Activated T-helper 17 cell treated with anti-CD3 and anti-CD28 coated beads, Interleukin-2, amount 50 U/mL, for 72 hours (primary cell): ENCODE data around the gene NHEJ1. TPM values are rescaled to one million over a fixed set of nuclear protein-coding genes. Genes with fewer than 3 reads are reported as not detected.
A peak's percentile ranks its signal among the peaks of the same experiment; 100 is the strongest.

ENCODE experiments used
- ATAC-seq: fragments of 150-1000 bp; cut with Tn5 transposase; replicated peaks from 2 replicates; pipeline ENCODE4 v1.10.0; 2021; ENCODE audit warnings: mild to moderate bottlenecking, moderate library complexity
- H3K27ac Mint-ChIP-seq: one replicate; pipeline ENCODE4 v1.8.0; 2022; ENCODE audit warnings: mixed read lengths
- H3K27me3 Mint-ChIP-seq: one replicate; pipeline ENCODE4 v1.8.0; 2022; ENCODE audit warnings: mixed read lengths
- H3K36me3 Mint-ChIP-seq: one replicate; pipeline ENCODE4 v1.8.0; 2022; ENCODE audit warnings: low read depth, mild to moderate bottlenecking, mixed read lengths
- H3K4me1 Mint-ChIP-seq: one replicate; pipeline ENCODE4 v1.8.0; 2022; ENCODE audit warnings: mixed read lengths
- H3K4me3 Mint-ChIP-seq: one replicate; pipeline ENCODE4 v1.8.0; 2022; ENCODE audit warnings: mild to moderate bottlenecking, mixed read lengths
- H3K9me3 Mint-ChIP-seq: one replicate; pipeline ENCODE4 v1.8.0; 2022; ENCODE audit warnings: mixed read lengths
- total RNA-seq, 2 donors: library from RNA; stranded (reverse); gene quantifications; one replicate each; pipeline ENCODE4 v1.2.3, GENCODE V29; 2022

Gene NHEJ1
- total RNA-seq, 2 donors from 2014 or later: 24.1 to 26.6 TPM

DNA sequence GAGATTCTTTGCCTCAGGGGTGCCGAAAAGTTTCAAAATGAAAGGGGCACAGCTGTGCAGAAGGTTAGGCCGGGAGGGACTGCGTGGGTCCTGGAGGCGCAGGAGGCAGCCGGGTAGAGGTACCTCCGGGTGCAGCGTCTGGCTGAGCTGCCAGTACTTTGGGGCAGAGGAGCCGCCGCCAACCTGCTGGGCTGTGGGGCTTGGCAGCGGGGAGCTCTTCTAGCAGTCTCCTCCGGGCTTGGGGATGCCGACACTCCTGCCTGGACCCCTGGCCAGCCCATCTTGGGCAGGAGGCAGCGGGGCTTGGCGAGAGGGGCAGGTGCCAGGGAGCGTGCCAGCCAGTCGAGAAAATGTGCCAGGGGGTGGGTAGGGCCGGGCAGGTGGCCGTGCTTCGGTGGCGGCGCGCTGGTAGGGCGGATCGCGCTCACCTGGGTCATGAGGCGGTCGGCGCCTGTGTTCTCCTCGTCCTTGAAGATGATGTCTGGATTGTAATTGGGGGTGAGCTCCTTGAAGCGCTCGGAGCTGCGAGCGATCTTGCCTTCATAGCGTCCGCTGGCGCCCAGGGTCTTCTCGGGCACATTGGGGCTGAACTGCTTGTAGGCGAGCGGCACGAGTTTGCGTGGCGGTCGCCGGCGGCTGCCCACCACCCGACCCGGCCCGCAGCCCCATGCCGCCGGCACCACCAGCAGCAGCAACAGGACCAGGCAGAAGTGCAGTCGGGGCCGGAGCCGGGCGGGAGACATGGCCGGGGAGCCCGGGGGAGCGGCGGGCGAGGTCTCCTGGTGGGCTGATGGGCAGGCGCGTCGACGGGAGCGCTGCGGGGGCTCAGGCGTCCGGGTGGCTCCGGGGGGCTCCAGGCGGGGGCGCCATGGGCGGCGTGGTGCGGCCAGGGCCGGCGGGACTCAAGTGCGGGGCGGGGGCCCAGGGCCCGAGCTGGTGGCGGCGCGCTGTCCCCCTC, 100.6 kb downstream of the NHEJ1 start:
- peak overlapping the region; percentile 31 for H3K4me3 Mint-ChIP-seq

DNA sequence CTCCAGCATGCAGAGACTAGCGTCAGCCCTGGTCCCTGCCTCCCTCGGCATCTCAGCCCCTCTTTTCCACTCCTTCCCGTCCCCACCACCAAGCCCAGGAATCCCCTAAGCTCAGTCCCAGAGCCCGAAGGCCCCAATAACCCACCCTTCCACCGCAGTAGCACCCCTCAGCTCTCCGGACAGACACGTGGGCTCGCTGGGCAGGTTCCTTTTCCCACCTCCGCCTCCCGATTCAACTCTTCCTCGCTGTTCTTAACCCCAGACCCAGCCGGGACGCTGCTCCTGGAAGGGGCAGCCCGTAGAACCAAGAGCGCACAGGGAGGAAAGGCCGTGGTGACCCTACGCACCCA, 101.3 kb downstream of the NHEJ1 start:
- H3K36me3 Mint-ChIP-seq: no peaks in the 10 kb centered on the region
- ATAC-seq: no peak
- H3K27me3 Mint-ChIP-seq: peaks cover 46% of the 10 kb centered on the region
- H3K4me3 Mint-ChIP-seq: peak overlapping the region; percentile 31
- H3K4me1 Mint-ChIP-seq: peaks cover 3% of the 10 kb centered on the region
- H3K9me3 Mint-ChIP-seq: no peaks in the 10 kb centered on the region
- no peak overlapping the region for H3K27ac Mint-ChIP-seq

More for the DNA sequence above, 100.6 kb downstream of the NHEJ1 start:
- H3K27me3 Mint-ChIP-seq: peaks cover 51% of the 10 kb centered on the region
- no peak overlapping the region for H3K27ac Mint-ChIP-seq
- no peaks in the 10 kb centered on the region for H3K36me3 Mint-ChIP-seq
- ATAC-seq: no peak
- peaks cover 3% of the 10 kb centered on the region for H3K4me1 Mint-ChIP-seq
- H3K9me3 Mint-ChIP-seq: no peaks in the 10 kb centered on the region

DNA sequence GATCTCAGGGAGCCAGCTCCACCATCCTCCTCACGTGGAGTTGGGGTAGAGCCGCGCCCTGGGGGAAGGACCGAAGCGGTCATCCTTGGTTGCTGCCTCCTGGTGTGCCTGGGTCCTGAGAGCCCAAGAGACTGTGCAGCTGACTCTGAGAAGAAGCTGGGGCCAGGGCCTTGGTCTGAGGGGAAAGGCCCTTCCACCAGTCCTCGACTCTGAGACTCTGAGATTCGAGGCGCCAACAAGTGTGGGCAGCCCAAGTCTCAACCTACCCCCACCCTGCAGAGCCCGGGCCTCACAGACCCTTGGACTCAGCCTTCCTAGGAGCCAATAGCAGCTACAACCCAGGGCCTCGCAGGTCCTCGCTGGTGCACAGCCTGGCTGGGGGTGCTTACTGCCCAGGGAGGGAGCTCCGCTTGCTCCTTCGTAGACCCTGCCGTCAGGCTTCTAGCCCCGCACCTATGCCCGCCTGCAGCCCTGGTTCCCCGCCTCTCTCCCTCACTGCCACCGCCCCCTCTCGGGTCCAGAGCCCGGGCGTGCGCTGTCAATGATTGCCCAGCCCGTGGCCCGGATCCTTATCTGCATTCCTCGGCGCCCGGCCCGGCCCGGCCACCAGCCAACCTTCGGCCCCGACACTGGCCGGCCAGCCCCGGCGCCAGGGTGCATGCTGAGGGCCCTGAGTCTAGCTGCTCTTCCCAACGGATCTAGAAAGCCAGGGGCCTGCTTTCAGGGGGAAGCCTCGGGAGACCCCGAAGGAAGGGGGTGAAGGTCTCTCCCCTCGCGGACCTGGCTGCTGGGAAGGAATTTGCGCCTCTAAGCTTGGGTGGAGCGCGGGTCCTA, 101.9 kb downstream of the NHEJ1 start:
- peak; percentile 8 for ATAC-seq
- peaks cover 3% of the 10 kb centered on the region for H3K4me1 Mint-ChIP-seq
- no peaks in the 10 kb centered on the region for H3K9me3 Mint-ChIP-seq

GRCh38 chr2:219057709-219058540, 102.7 kb downstream of the NHEJ1 start:
- Mint-ChIP-seq H3K27me3 (peaks cover 41% of the 10 kb centered on the region), H3K27ac (no peak overlapping the region), H3K4me1 (peaks cover 3% of the 10 kb centered on the region), H3K9me3 (no peaks in the 10 kb centered on the region), H3K36me3 (no peaks in the 10 kb centered on the region), H3K4me3 (peak overlapping the region; percentile 46)
- peak; percentile 92 for ATAC-seq

More for the DNA sequence above, 101.9 kb downstream of the NHEJ1 start:
- Mint-ChIP-seq H3K27ac (no peak overlapping the region), H3K4me3 (peak overlapping the region; percentile 46), H3K36me3 (no peaks in the 10 kb centered on the region), H3K27me3 (peaks cover 44% of the 10 kb centered on the region)

DNA sequence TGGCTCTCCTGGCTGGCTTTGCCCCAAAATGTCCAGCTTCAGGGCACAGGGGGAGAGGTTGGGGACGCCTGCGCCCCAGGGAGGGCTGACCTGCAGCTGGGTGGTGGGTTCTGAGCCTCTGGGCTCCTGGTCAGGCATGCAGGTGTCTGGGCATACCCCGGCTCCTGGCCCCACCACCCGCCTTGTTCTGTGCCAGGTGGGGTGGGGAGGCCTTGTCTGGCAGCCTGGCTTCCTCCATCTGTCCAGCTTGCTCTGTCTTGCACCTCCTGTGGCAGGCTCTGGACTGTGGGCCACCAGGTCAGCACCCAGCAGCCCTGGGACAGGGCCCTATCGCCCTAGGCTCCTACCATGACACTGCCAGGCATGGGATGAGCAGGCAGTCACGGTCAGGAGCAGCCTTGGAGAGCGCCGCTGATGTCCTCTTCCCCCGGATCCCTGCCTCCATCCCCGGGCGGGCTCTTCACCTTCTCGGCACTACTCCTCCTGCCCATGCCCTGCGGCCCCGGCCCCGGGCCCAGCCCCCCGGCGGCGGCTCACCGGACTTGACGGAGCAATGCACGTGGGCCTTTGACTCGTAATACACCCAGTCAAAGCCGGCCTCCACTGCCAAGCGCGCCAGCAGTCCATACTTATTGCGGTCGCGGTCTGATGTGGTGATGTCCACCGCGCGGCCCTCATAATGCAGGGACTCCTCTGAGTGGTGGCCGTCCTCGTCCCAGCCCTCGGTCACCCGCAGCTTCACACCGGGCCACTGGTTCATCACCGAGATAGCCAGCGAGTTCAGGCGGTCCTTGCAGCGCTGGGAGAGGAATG, 103.5 kb downstream of the NHEJ1 start:
- Mint-ChIP-seq H3K4me3 (peak overlapping the region; percentile 46), H3K9me3 (no peaks in the 10 kb centered on the region), H3K36me3 (no peaks in the 10 kb centered on the region), H3K27ac (no peak overlapping the region), H3K4me1 (peaks cover 3% of the 10 kb centered on the region), H3K27me3 (peaks cover 33% of the 10 kb centered on the region)
- no peak for ATAC-seq

GRCh38 chr2:219056176-219056895, 104.3 kb downstream of the NHEJ1 start:
- Mint-ChIP-seq H3K4me3 (no peak overlapping the region), H3K4me1 (peaks cover 3% of the 10 kb centered on the region), H3K9me3 (no peaks in the 10 kb centered on the region), H3K27me3 (peaks cover 28% of the 10 kb centered on the region), H3K27ac (no peak overlapping the region), H3K36me3 (no peaks in the 10 kb centered on the region)
- no peak for ATAC-seq

DNA sequence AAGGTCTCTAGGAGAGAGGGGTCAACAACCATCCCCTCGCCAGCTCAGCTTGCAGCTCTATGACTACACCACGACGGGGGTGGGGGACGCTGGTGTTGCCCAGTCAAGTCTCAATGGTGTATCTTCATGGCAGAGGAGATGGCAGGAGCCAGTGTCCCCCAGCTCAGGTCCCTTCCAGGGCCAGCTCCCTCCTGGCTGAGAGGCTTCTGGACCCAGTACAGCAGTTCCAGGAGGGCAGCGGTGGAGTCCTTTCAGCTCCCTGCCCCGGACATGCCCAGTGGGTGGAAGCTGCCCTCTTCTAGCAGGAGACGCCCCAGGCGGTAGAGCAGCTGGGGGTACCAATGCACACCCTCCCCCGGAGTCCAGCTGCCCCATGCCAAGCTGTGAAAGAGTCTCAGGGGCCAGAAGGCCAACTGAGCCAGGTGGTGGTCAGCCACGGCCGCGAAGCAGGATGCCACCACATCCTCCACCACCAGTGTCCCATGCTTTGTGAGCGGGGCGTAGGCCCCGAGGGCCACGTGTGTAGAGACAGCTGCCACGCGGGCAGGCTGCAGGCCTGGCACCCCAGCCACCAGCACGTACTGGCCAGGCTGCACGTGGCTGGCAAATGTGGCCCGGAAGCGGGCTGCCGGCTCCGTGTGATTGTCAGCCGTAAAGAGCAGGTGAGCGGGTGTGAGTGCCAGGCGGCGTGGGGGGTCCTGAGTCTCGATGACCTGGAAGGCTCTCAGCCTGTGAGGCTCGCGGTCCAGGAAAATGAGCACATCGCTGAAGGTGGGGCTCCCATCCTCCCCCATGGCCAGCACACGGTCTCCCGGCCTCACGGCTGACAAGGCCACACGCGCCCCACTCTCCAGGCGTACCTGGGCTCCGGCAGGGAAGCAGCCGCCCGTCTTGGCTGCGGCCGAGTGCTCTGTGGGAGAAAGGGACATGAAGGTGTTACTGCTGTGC, 105.4 kb downstream of the NHEJ1 start:
- Mint-ChIP-seq H3K9me3 (no peaks in the 10 kb centered on the region), H3K4me3 (no peak overlapping the region), H3K4me1 (peaks cover 3% of the 10 kb centered on the region), H3K36me3 (no peaks in the 10 kb centered on the region), H3K27me3 (peaks cover 30% of the 10 kb centered on the region), H3K27ac (no peak overlapping the region)
- ATAC-seq: no peak

DNA sequence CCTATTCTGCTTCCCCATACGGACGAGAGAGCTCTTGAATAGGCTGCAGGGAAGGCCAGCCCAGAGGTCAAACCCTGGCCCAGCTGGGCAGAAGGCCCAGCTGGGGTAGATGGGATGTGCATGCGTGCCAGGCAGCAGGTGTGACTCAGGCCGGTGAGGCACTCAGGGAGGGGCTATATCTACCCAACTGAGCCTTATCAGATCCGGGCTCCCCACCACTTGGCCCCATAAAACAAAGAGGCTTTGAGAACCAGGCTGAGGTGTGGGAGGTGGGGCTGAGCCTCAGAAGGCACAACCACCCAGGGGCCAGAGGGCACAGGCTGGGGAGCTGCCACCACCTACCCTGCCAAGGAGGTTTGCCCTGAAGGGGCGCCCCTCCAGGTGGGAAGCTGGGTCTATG, 111.3 kb downstream of the NHEJ1 start:
- no peak overlapping the region for H3K27ac Mint-ChIP-seq
- H3K9me3 Mint-ChIP-seq: no peaks in the 10 kb centered on the region
- peaks cover 36% of the 10 kb centered on the region for H3K27me3 Mint-ChIP-seq
- no peak overlapping the region for H3K4me3 Mint-ChIP-seq
- no peak for ATAC-seq
- H3K4me1 Mint-ChIP-seq: no peaks in the 10 kb centered on the region
- H3K36me3 Mint-ChIP-seq: no peaks in the 10 kb centered on the region

DNA sequence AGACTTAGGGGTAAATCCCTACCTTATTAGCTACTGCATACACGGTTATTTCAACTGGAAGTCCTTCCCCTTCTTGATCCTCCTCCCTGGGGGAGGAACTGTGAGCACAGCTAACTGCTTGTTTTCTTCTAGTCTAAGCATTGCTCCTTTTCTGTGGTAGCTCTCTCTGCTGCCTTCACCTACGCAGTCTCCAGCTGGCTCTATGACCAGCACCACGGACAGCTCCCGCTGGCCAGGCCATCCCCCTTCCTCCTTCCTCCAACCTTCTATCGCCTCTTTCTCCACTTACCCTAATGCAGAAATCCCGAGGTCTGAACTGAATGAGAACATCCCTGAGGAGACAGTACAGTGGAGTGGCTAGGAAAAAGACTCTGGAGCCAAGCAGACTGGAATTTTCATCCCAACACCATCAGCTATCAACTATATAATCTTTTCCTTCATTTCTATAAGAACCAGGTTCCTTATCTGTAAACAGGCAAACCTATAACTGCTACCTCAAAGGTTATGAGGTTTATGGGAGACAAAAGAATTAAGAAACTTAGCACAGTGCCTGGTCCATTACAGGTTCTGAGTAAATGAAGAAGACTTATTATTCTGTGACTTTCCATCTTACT, 114.6 kb downstream of the NHEJ1 start:
- Mint-ChIP-seq H3K9me3 (no peaks in the 10 kb centered on the region), H3K4me1 (peaks cover 5% of the 10 kb centered on the region), H3K4me3 (no peak overlapping the region), H3K27ac (no peak overlapping the region), H3K36me3 (no peaks in the 10 kb centered on the region), H3K27me3 (peaks cover 56% of the 10 kb centered on the region)
- no peak for ATAC-seq

- Mint-ChIP-seq H3K27me3 (peaks cover 57% of the 10 kb centered on the region), H3K9me3 (no peaks in the 10 kb centered on the region), H3K36me3 (no peaks in the 10 kb centered on the region), H3K4me1 (peaks cover 6% of the 10 kb centered on the region), H3K4me3 (no peak overlapping the region), H3K27ac (no peak overlapping the region)
- no peak for ATAC-seq
Measured at GRCh38 chr2:219042750-219043149, 117.9 kb downstream of the NHEJ1 start.

DNA sequence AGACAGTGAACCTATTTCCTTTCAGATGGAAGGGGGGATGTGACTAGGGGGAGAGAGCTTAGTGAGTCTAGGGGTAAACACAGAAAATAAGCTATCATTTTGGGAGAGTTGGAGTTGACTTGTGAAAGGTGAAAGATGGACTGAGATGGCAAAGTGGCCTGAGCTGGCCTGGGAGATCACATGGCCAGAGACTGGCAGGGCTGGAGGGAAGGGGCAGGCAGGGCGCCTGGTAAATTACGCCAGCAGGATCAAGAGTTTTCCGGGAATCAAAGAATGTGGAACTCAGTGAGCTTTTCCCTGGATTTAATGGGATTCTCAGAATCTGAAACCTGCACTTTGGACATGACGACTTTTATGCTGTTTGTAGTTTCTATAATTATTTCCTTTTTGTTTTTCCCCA, 118.5 kb downstream of the NHEJ1 start:
- Mint-ChIP-seq H3K4me3 (no peak overlapping the region), H3K36me3 (no peaks in the 10 kb centered on the region), H3K27me3 (peaks cover 60% of the 10 kb centered on the region), H3K9me3 (no peaks in the 10 kb centered on the region), H3K27ac (no peak overlapping the region), H3K4me1 (peaks cover 6% of the 10 kb centered on the region)
- no peak for ATAC-seq

DNA sequence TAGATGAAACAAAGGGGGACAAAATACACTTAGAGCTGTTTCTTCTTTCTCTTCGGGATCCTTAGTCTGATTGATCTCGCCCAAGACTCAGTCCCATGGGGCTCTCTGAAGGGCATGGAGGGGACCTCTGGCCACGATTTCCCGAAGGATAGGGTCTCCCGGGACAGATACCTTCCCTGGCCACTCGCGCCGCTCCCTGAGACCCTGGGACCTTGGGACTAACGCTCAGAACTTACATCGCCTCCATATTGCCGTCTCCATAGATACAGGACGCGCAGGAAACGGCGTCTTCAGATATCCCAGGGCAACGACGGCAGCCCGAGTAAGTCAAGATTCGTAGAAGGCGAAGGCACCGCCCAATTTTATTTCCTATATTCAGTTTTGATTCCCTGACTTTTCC, 119.4 kb downstream of the NHEJ1 start, which contains the start of gene CFAP65:
CFAP65 (minus strand) TSS at position 265 of the 400 bp plus-strand sequence. CDS start 2,468 bp downstream, outside the sequence.
- Mint-ChIP-seq H3K9me3 (no peaks in the 10 kb centered on the region), H3K36me3 (no peaks in the 10 kb centered on the region), H3K4me1 (peaks cover 6% of the 10 kb centered on the region), H3K4me3 (peak within 1 kb of the TSS; percentile 61), H3K27ac (no peak within 1 kb of the TSS), H3K27me3 (peaks cover 59% of the 10 kb centered on the region)
- ATAC-seq: no peak
